IMR-90 (cell line): ENCODE data around the gene FLOT2. TPM values are rescaled to one million over a fixed set of nuclear protein-coding genes. Genes with fewer than 3 reads are reported as not detected.

ENCODE experiments used
- ATAC-seq: fragments of 200-7000 bp; cut with Tn5 transposase; 2 replicates; pipeline ENCODE4 v1.9.1; 2020; ENCODE audit warnings: low read depth, mild to moderate bottlenecking, moderate library complexity
- BruUV-seq: library from RNA; stranded (reverse); fragments of 400-500 nt; replicated peaks from 2 replicates; lab custom pipeline; 2021; lab: Mats Ljungman, UMichigan
- CTCF ChIA-PET: fragments of 300-600 bp; formaldehyde crosslinking; extraction: SDS; loops from one replicate; lab custom pipeline; 2021; ENCODE audit warnings: antibody characterized with exemption; lab: Yijun Ruan, JAX
- POLR2A ChIA-PET: fragments of 300-600 bp; sonication (Branson Sonifier 250); formaldehyde crosslinking; loops from one replicate; lab custom pipeline; 2022; ENCODE audit warnings: antibody characterized with exemption; ENCODE audit not compliant: unreplicated experiment; lab: Charles Lee
- DNase-seq: peaks from one replicate; pipeline ENCODE4 v3.0.0; 2013
- H2AFZ ChIP-seq: replicated peaks from 2 replicates; pipeline ENCODE3; 2013; ENCODE audit warnings: low read length, mild to moderate bottlenecking; ENCODE audit not compliant: poor library complexity
- H2AK5ac ChIP-seq: 2 replicates; pipeline ENCODE4 v1.6.1; 2013; ENCODE audit warnings: low read depth, low read length, inconsistent platforms
- H2AK9ac ChIP-seq: replicated peaks from 2 replicates; pipeline ENCODE3; 2013; ENCODE audit warnings: mild to moderate bottlenecking, low read depth, low read length, moderate library complexity; ENCODE audit not compliant: poor library complexity
- H2BK120ac ChIP-seq: 2 replicates; pipeline ENCODE4 v1.6.1; 2013; ENCODE audit warnings: low read depth, low read length, inconsistent platforms
- H2BK15ac ChIP-seq: 3 replicates; pipeline ENCODE4 v1.6.1; 2013; ENCODE audit warnings: low read depth, low read length, inconsistent platforms
- H2BK20ac ChIP-seq: 2 replicates; pipeline ENCODE4 v1.6.1; 2013; ENCODE audit warnings: low read depth, mild to moderate bottlenecking, inconsistent platforms, low read length, moderate library complexity
- H2BK5ac ChIP-seq: 2 replicates; pipeline ENCODE4 v1.6.1; 2013; ENCODE audit warnings: mild to moderate bottlenecking, low read depth, low read length, inconsistent platforms; ENCODE audit not compliant: poor library complexity, severe bottlenecking
- H3K14ac ChIP-seq: replicated peaks from 2 replicates; pipeline ENCODE4 v1.6.1; 2013; ENCODE audit warnings: low read depth, low read length, inconsistent platforms
- H3K18ac ChIP-seq: 2 replicates; pipeline ENCODE4 v1.6.1; 2013; ENCODE audit warnings: low read depth, low read length, control low read depth
- H3K23ac ChIP-seq: 2 replicates; pipeline ENCODE4 v1.6.1; 2013; ENCODE audit warnings: low read depth, low read length, inconsistent platforms
- H3K27ac ChIP-seq: 2 replicates; pipeline ENCODE4 v1.5.1; 2013; ENCODE audit warnings: mild to moderate bottlenecking, control low read depth, low read length; ENCODE audit not compliant: insufficient read depth
- H3K27me3 ChIP-seq: 2 replicates; pipeline ENCODE4 v1.6.1; 2013; ENCODE audit warnings: low read length; ENCODE audit not compliant: control insufficient read depth, insufficient read depth
- H3K36me3 ChIP-seq: 2 replicates; pipeline ENCODE4 v1.6.1; 2013; ENCODE audit warnings: low read length, mixed read lengths; ENCODE audit not compliant: control insufficient read depth, insufficient read depth
- H3K4ac ChIP-seq: 2 replicates; pipeline ENCODE4 v1.6.1; 2013; ENCODE audit warnings: low read depth, low read length, inconsistent platforms
- H3K4me1 ChIP-seq: 2 replicates; pipeline ENCODE4 v1.6.1; 2013; ENCODE audit warnings: low read length, mixed read lengths; ENCODE audit not compliant: control insufficient read depth, insufficient read depth
- H3K4me2 ChIP-seq: 2 replicates; pipeline ENCODE4 v1.6.1; 2013; ENCODE audit warnings: low read depth, mild to moderate bottlenecking, control low read depth, low read length, moderate library complexity
- H3K4me3 ChIP-seq: 2 replicates; pipeline ENCODE4 v1.5.1; 2013; ENCODE audit warnings: low read depth, mild to moderate bottlenecking, control low read depth, low read length, moderate library complexity; ENCODE audit not compliant: insufficient read depth
- H3K56ac ChIP-seq: 2 replicates; pipeline ENCODE4 v1.6.1; 2013; ENCODE audit warnings: low read length, inconsistent platforms; ENCODE audit not compliant: insufficient read depth; ENCODE audit errors: extremely low read depth
- H3K79me1 ChIP-seq, 2 experiments: 2 replicates each; pipeline ENCODE4 v1.6.1; 2013; ENCODE audit warnings: low read length in 2 of 2, inconsistent platforms in 1 of 2, low read depth in 1 of 2
- H3K9ac ChIP-seq: 2 replicates; pipeline ENCODE4 v1.6.1; 2013; ENCODE audit warnings: low read depth, low read length, control low read depth
- H3K9me1 ChIP-seq: 2 replicates; pipeline ENCODE4 v1.6.1; 2013; ENCODE audit warnings: low read length, inconsistent platforms; ENCODE audit not compliant: insufficient read depth
- H3K9me3 ChIP-seq: 2 replicates; pipeline ENCODE4 v1.6.1; 2013; ENCODE audit warnings: low read length; ENCODE audit not compliant: control insufficient read depth, insufficient read depth
- H4K20me1 ChIP-seq: 2 replicates; pipeline ENCODE4 v1.6.1; 2013; ENCODE audit warnings: low read length, inconsistent platforms; ENCODE audit not compliant: insufficient read depth
- H4K5ac ChIP-seq: 2 replicates; pipeline ENCODE4 v1.6.1; 2013; ENCODE audit warnings: mild to moderate bottlenecking, low read depth, low read length, control low read depth
- H4K8ac ChIP-seq, 2 experiments: 2 replicates each; pipeline ENCODE4 v1.6.1; 2013; ENCODE audit warnings: low read depth in 2 of 2, low read length in 2 of 2, control low read depth in 1 of 2, inconsistent platforms in 1 of 2
- H4K91ac ChIP-seq: 2 replicates; pipeline ENCODE4 v1.6.1; 2013; ENCODE audit warnings: low read depth, low read length, inconsistent platforms; ENCODE audit not compliant: insufficient read depth
- BHLHE40 ChIP-seq: fragments of 150-350 bp; IDR thresholded peaks from 2 replicates; pipeline ENCODE4 v1.6.1; 2016; ENCODE audit warnings: mild to moderate bottlenecking, low read depth, low read length
- CEBPB ChIP-seq: IDR thresholded peaks from 2 replicates; pipeline ENCODE4 v1.6.1; 2012; ENCODE audit warnings: low read depth, low read length, improper control_type of control experiment
- CHD1 ChIP-seq: IDR thresholded peaks from 2 replicates; pipeline ENCODE4 v1.6.1; 2012; ENCODE audit warnings: low read depth, low read length, improper control_type of control experiment
- CTCF ChIP-seq: conservative IDR thresholded peaks from 2 replicates; pipeline ENCODE4 v1.5.1; 2012; ENCODE audit warnings: mild to moderate bottlenecking, low read depth, low read length, improper control_type of control experiment
- FOS ChIP-seq: fragments of 150-350 bp; IDR thresholded peaks from 2 replicates; pipeline ENCODE4 v1.6.1; 2016; ENCODE audit warnings: low read depth, low read length
- MAFK ChIP-seq: IDR thresholded peaks from 2 replicates; pipeline ENCODE4 v1.6.1; 2012; ENCODE audit warnings: low read depth, low read length, improper control_type of control experiment
- MAZ ChIP-seq: IDR thresholded peaks from 2 replicates; pipeline ENCODE4 v1.6.1; 2012; ENCODE audit warnings: low read depth, mild to moderate bottlenecking, low read length, improper control_type of control experiment, moderate library complexity, borderline replicate concordance
- NFE2L2 ChIP-seq: fragments of 150-350 bp; IDR thresholded peaks from 2 replicates; pipeline ENCODE4 v1.6.1; 2016; ENCODE audit warnings: low read depth, mild to moderate bottlenecking, low read length
- POLR2A ChIP-seq: IDR thresholded peaks from 2 replicates; pipeline ENCODE4 v1.6.1; 2012; ENCODE audit warnings: mild to moderate bottlenecking, low read depth, low read length
- RAD21 ChIP-seq: IDR thresholded peaks from 2 replicates; pipeline ENCODE4 v1.6.1; 2012; ENCODE audit warnings: low read length, improper control_type of control experiment
- RCOR1 ChIP-seq: IDR thresholded peaks from 2 replicates; pipeline ENCODE4 v1.6.1; 2012; ENCODE audit warnings: mild to moderate bottlenecking, low read length, improper control_type of control experiment; ENCODE audit not compliant: insufficient replicate concordance
- RFX5 ChIP-seq: IDR thresholded peaks from 2 replicates; pipeline ENCODE4 v1.8.0; 2012; ENCODE audit warnings: low read depth, mild to moderate bottlenecking, low read length, moderate library complexity
- SMC3 ChIP-seq: fragments of 150-350 bp; IDR thresholded peaks from 2 replicates; pipeline ENCODE4 v1.6.1; 2016; ENCODE audit warnings: low read depth, mild to moderate bottlenecking, antibody characterized with exemption, low read length, moderate library complexity
- WGBS, 2 experiments: methylation state at CpG; one replicate each; pipeline versions ENCODE4 v1.1.5 to v1.1.7; 2013; ENCODE audit warnings: missing lambda C conversion rate in 2 of 2; ENCODE audit not compliant: insufficient read length in 1 of 2; ENCODE audit errors: extremely low coverage in 2 of 2; 5-methylcytosine and 5-hydroxymethylcytosine counted together
- dilution Hi-C: fragments of 300-500 bp; cut with HindIII; formaldehyde crosslinking; loops from one replicate; pipeline ENCODE4 v1.14.3; 2018; ENCODE audit warnings: low sequenced_read_pairs; ENCODE audit not compliant: unreplicated experiment
- in situ Hi-C: fragments of 300-500 bp; cut with MboI; formaldehyde crosslinking; loops from 3 replicates; pipeline ENCODE4 v1.14.3; 2019; ENCODE audit warnings: low sequenced_read_pairs, inconsistent platforms, mixed read lengths
- intact Hi-C: fragments of 100-400 bp; cut with micrococcal nuclease; formaldehyde crosslinking; loops from 2 replicates; pipeline ENCODE4 v1.10.0; 2022
- polyA plus RNA-seq, 3 experiments: library from polyadenylated mRNA; depleted of rRNA; stranded (reverse); fragments of >200 nt; gene quantifications; 2 replicates each; pipeline ENCODE4 v1.2.3, GENCODE V29; 2012; ENCODE audit warnings: low replicate concordance in 1 of 3
- total RNA-seq: library from RNA; depleted of rRNA; stranded (reverse); fragments of >200 nt; gene quantifications from 2 replicates; pipeline ENCODE4 v1.2.3, GENCODE V29; 2012
- TF ChIP-seq, protein P1 (sequence below): fragments of 150-350 bp; IDR thresholded peaks from 2 replicates; pipeline ENCODE4 v1.6.1; 2017; ENCODE audit warnings: mild to moderate bottlenecking, antibody characterized with exemption, low read length, low read depth
- TF ChIP-seq, protein P2 (sequence below): fragments of 150-350 bp; IDR thresholded peaks from 2 replicates; pipeline ENCODE4 v1.6.1; 2016; ENCODE audit warnings: low read depth, mild to moderate bottlenecking, low read length, moderate library complexity, borderline replicate concordance

Gene FLOT2
- total and polyA plus RNA-seq, 2 of the 4 experiments (the other 2 are of a cell fraction) = 19.7 to 67.9 TPM

- 84% methylated on average over 3 of the region's 13 CpGs; no CpG with 5 or more reads in 1 of the 2 experiments for WGBS, 2 experiments
- H3K14ac ChIP-seq = no peak overlapping the region
- H4K5ac ChIP-seq = no peak overlapping the region
- H2BK120ac ChIP-seq = no peak overlapping the region
- DNase-seq (no peak), ATAC-seq (no peak)
- no peak overlapping the region for H3K27ac ChIP-seq
- no peaks in the 10 kb centered on the region for H3K79me1 ChIP-seq
- H2BK5ac ChIP-seq = no peak overlapping the region
- BruUV-seq = no TSS peak
- no peak overlapping the region for H3K4me2 ChIP-seq
- dilution Hi-C loops (no loop called here), intact Hi-C loops (no loop called here), in situ Hi-C loops (no loop called here)
- no peak overlapping the region for H2AK5ac ChIP-seq
- H3K4ac ChIP-seq = no peak overlapping the region
- no peak overlapping the region for H2BK20ac ChIP-seq
- H4K91ac ChIP-seq = no peak overlapping the region
- ChIA-PET POLR2A (no interaction called here), CTCF (no interaction called here)
- H3K23ac ChIP-seq = no peak overlapping the region
- no peak overlapping the region; the same call in 1 of the 2 replicates for H3K9ac ChIP-seq
- no peak overlapping the region for H2AK9ac ChIP-seq
- H3K4me3 ChIP-seq = no peak overlapping the region
- H3K9me3 ChIP-seq = no peaks in the 10 kb centered on the region
- H3K4me1 ChIP-seq = no peaks in the 10 kb centered on the region
- no peaks in the 10 kb centered on the region for H4K20me1 ChIP-seq
- H3K18ac ChIP-seq = no peak overlapping the region
- no peak overlapping the region for H4K8ac ChIP-seq
- no peaks in the 10 kb centered on the region for H3K36me3 ChIP-seq
- H3K56ac ChIP-seq = no peak overlapping the region
- H2BK15ac ChIP-seq = no peak overlapping the region
- no peak overlapping the region for H2AFZ ChIP-seq
- H3K27me3 ChIP-seq = 0 out of 2 replicates have a peak, but pooled peaks cover 2% of the 10 kb centered on the region
- no peaks in the 10 kb centered on the region for H3K9me1 ChIP-seq
- TF ChIP-seq FOS (no peak), RFX5 (no peak), POLR2A (no peak), CEBPB (no peak), SMC3 (no peak), RAD21 (no peak), CTCF (no peak), NFE2L2 (no peak), BHLHE40 (no peak), MAZ (no peak), CHD1 (no peak), MAFK (no peak), RCOR1 (no peak)
- TF ChIP-seq, protein P1, sequence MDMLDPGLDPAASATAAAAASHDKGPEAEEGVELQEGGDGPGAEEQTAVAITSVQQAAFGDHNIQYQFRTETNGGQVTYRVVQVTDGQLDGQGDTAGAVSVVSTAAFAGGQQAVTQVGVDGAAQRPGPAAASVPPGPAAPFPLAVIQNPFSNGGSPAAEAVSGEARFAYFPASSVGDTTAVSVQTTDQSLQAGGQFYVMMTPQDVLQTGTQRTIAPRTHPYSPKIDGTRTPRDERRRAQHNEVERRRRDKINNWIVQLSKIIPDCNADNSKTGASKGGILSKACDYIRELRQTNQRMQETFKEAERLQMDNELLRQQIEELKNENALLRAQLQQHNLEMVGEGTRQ = no peak
- TF ChIP-seq, protein P2, sequence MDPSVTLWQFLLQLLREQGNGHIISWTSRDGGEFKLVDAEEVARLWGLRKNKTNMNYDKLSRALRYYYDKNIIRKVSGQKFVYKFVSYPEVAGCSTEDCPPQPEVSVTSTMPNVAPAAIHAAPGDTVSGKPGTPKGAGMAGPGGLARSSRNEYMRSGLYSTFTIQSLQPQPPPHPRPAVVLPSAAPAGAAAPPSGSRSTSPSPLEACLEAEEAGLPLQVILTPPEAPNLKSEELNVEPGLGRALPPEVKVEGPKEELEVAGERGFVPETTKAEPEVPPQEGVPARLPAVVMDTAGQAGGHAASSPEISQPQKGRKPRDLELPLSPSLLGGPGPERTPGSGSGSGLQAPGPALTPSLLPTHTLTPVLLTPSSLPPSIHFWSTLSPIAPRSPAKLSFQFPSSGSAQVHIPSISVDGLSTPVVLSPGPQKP = no peak
Observed at GRCh38 chr17:28865946-28866752, 31.4 kb downstream of the FLOT2 start.
